Esophagus muscularis mucosa (tissue), 4 donors: ENCODE results near the gene PML. TPM values are rescaled to one million over a fixed set of nuclear protein-coding genes. Genes with fewer than 3 reads are reported as not detected.
A peak's percentile ranks its signal among the peaks of the same experiment; 100 is the strongest.

ENCODE experiments used
- DNase-seq: peaks from one replicate; pipeline ENCODE4 v3.0.0-alpha.2; 2017; ENCODE audit errors: extremely low spot score
- H3K27ac ChIP-seq, 4 donors: fragments of 200-600 bp; sonication (generic); replicated peaks in 1 of 4; 1 replicate in 3 of 4; 2 replicates in 1 of 4; pipeline ENCODE4 v1.5.1; 2016 to 2019; ENCODE audit warnings: mild to moderate bottlenecking in 1 of 4
- H3K27me3 ChIP-seq, 4 donors: fragments of 200-600 bp; sonication (generic); one replicate each; pipeline versions ENCODE4 v1.5.1 to v1.6.0; 2016 to 2019
- H3K36me3 ChIP-seq, 4 donors: fragments of 200-600 bp; sonication (generic); one replicate each; pipeline ENCODE4 v1.5.1; 2016 to 2019
- H3K4me1 ChIP-seq, 4 donors: fragments of 200-600 bp; sonication (generic); one replicate each; pipeline ENCODE4 v1.5.1; 2016 to 2019
- H3K4me3 ChIP-seq, 4 donors: fragments of 200-600 bp; sonication (generic); 1 replicate in 2 of 4; 2 replicates in 2 of 4; pipeline ENCODE4 v1.5.1; 2016 to 2019; ENCODE audit warnings: mild to moderate bottlenecking in 4 of 4, moderate library complexity in 1 of 4
- H3K9me3 ChIP-seq, 4 donors: fragments of 200-600 bp; sonication (generic); 1 replicate in 3 of 4; 2 replicates in 1 of 4; pipeline ENCODE4 v1.5.1; 2016 to 2019
- CTCF ChIP-seq, 3 experiments: fragments of 200-600 bp in 2 of 3; fragments of 450-650 bp in 1 of 3; sonication (generic) in 2 of 3; IDR thresholded peaks; one replicate each; pipeline ENCODE4 v1.5.1; 2017 to 2019; ENCODE audit warnings: antibody characterized with exemption in 3 of 3, mild to moderate bottlenecking in 2 of 3, moderate library complexity in 1 of 3
- EP300 ChIP-seq: sonication (generic); formaldehyde crosslinking; IDR thresholded peaks from one replicate; pipeline ENCODE4 v1.6.1; 2017; ENCODE audit warnings: antibody characterized with exemption
- POLR2A ChIP-seq: fragments of 450-650 bp; IDR thresholded peaks from one replicate; pipeline ENCODE4 v1.6.1; 2017; ENCODE audit warnings: antibody characterized with exemption, moderate library complexity, mild to moderate bottlenecking, low read depth
- POLR2AphosphoS5 ChIP-seq, 2 donors: sonication (generic); formaldehyde crosslinking; IDR thresholded peaks; one replicate each; pipeline ENCODE4 v1.6.1; 2017; ENCODE audit warnings: antibody characterized with exemption in 2 of 2
- WGBS: methylation state at CpG from one replicate; pipeline ENCODE4 v1.1.5; 2018; 5-methylcytosine and 5-hydroxymethylcytosine counted together
- intact Hi-C: fragments of 100-400 bp; cut with DNase I; formaldehyde crosslinking; loops from one replicate; pipeline ENCODE4 v1.15.1; 2023
- total RNA-seq, 4 donors: library from RNA; depleted of rRNA; stranded (reverse); fragments of >200 nt; gene quantifications; one replicate each; pipeline versions ENCODE4 v1.1.0 to v1.2.1, GENCODE V29; 2016

Gene PML
- total RNA-seq, 4 donors from 2014 or later = 48.0 to 61.6 (median 57.2) TPM

DNA sequence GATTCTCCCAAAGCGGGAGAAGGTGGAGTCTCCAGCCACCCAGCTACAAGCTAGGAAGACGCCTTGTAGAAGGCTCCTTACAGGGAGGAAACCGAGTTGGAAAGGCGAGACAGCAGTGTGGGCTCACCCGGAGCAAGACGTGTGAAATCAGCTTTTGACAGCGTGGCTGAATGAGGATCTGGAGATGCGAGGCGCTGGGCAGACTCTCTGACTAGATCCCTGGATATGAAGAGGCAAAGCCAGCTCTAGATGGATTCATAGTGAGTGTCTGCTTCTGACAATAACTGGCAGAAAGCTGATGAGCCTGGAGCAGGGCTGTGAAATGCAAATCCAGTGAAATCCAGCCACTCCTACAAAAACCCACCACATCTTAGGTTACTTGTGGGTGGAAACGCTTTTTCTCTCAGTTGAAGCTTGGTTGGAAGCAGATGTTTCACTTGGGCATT is 46.8 kb downstream of the PML start:
- peaks cover 46 to 71% (median 54%) of the 10 kb centered on the region in 4 donors for H3K4me1 ChIP-seq
- WGBS = 86% methylated on average over 10 of the region's 10 CpGs
- intact Hi-C loops = no loop called here

DNA sequence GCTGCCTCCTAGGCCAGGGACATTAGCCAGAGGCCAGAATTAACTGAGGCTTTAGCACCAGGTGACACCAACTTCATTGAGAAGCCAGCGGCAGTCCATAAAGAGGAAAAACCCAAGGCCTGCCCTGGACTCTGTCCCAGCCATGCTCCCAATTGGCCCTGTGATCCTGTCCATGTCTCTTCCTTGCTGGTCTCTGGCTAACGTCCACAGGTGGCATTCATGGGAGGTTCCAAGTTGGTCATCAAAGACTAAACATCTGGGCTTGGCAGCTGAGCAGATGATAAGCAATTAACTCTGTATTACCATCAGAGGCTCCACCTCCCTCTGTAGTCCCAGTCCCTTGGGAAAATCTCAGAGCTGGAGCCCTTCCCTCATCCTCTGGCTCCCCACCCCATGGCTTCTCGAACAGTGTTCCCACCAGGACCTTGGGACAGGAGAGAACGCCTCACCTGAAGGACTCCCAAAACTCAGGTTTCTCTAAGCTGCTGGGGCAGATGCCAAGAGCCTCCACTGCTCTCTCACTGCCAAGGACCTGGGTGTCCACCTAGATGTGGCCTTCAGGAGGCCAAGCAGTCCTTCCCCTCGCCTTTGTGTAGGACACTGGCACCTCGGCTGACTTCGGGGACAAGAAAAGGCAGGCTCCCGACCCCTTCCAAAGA is 47.4 kb downstream of the PML start:
- TF ChIP-seq POLR2A = no peak
- TF ChIP-seq EP300 = no peak
- TF ChIP-seq CTCF (IDR thresholded peaks at IDR 0.05) = no peak
- TF ChIP-seq POLR2AphosphoS5 (IDR thresholded peaks at IDR 0.05) = no peak
- Histone ChIP-seq H3K27me3 (no peaks in the 10 kb centered on the region), H3K4me1 (peaks cover 42 to 65% (median 49%) of the 10 kb centered on the region in 4 donors), H3K9me3 (no peaks in the 10 kb centered on the region), H3K4me3 (no peak overlapping the region), H3K27ac (peak overlapping the region in 1 of 4 donors; percentile 42), H3K36me3 (peaks cover 0 to 60% (median 53%) of the 10 kb centered on the region in 4 donors)
- intact Hi-C loops = no loop called here
- 92% methylated on average over 6 of the region's 8 CpGs for WGBS
- no peak for DNase-seq

More for the DNA sequence above, 46.8 kb downstream of the PML start:
- H3K36me3 ChIP-seq = peaks cover 0 to 66% (median 59%) of the 10 kb centered on the region in 4 donors
- TF ChIP-seq POLR2A (no peak), POLR2AphosphoS5 (IDR thresholded peaks at IDR 0.05) (no peak), CTCF (IDR thresholded peaks at IDR 0.05) (no peak), EP300 (no peak)
- no peaks in the 10 kb centered on the region for H3K27me3 ChIP-seq
- peak overlapping the region; percentile 42 to 68 (median 66) for H3K27ac ChIP-seq
- DNase-seq = no peak
- no peak overlapping the region for H3K4me3 ChIP-seq
- H3K9me3 ChIP-seq = no peaks in the 10 kb centered on the region

- H3K36me3 ChIP-seq = peaks cover 0 to 51% (median 45%) of the 10 kb centered on the region in 4 donors
- 91% methylated on average over 11 of the region's 11 CpGs for WGBS
- DNase-seq = no peak
- H3K4me1 ChIP-seq = peaks cover 39 to 58% (median 47%) of the 10 kb centered on the region in 4 donors
- H3K9me3 ChIP-seq = no peaks in the 10 kb centered on the region
- H3K27me3 ChIP-seq = no peaks in the 10 kb centered on the region
- intact Hi-C loops = no loop called here
- TF ChIP-seq POLR2AphosphoS5 (IDR thresholded peaks at IDR 0.05) (no peak), POLR2A (no peak), CTCF (IDR thresholded peaks at IDR 0.05) (no peak), EP300 (no peak)
- H3K27ac ChIP-seq = peak overlapping the region in 2 of 4 donors; percentile 51 to 68
- no peak overlapping the region for H3K4me3 ChIP-seq
Measured at GRCh38 chr15:74042603-74043424, 48.3 kb downstream of the PML start.

DNA sequence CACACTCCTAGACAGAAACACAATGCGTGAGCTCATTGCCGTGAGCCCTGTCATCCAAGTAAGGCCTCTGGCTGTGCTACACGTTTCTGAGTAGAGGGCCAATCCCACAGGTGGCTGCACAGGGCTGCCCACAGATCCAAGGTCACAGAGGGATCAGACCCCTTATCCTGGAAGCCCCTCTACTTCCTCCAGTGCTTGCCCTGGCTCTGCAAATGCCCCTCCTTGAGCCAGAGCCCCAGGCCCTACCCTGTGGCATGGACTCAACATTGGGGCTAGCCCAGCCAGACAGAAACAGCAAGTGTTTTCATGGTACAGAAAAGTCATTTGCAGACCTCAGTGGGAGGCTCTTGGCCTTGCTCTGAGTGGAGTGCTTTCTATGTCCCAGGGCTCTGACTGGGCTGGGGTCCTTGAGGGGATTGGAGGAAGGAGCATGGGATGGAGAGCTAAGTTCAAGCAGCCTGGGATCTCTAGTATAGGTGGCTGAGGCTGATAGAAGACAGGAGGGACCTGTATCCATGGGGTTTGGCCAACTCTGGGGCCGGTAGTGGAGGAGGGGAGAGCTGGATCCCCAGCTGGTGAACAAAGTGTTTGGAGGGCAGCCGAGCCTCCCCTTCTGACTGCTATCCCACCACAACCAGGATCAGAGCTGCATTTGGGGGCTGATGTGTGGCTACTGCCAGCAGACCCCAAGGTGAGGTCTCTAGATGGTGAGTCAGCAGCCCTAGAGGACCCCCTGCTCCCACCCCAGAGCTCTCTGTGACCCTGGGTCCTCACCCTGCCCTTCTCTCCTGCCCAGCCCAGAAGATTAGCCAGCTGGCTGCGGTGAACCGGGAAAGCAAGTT is 49.1 kb downstream of the PML start:
- intact Hi-C loops = no loop called here
- H3K36me3 ChIP-seq = peaks cover 0 to 48% (median 41%) of the 10 kb centered on the region in 4 donors

More for the DNA sequence above, 49.1 kb downstream of the PML start:
- no peaks in the 10 kb centered on the region for H3K27me3 ChIP-seq
- WGBS = 83% methylated on average over 6 of the region's 7 CpGs
- TF ChIP-seq POLR2AphosphoS5 (IDR thresholded peaks at IDR 0.05) (no peak), POLR2A (no peak), EP300 (no peak), CTCF (IDR thresholded peaks at IDR 0.05) (no peak)
- no peak overlapping the region for H3K4me3 ChIP-seq
- no peak for DNase-seq
- H3K9me3 ChIP-seq = no peaks in the 10 kb centered on the region
- peak overlapping the region; percentile 51 to 68 (median 54) for H3K27ac ChIP-seq
- peaks cover 42 to 61% (median 54%) of the 10 kb centered on the region in 4 donors for H3K4me1 ChIP-seq
